CD4-positive, CD25-positive, alpha-beta regulatory T cell (primary cell): ENCODE data around the gene SPTB. TPM values are rescaled to one million over a fixed set of nuclear protein-coding genes. Genes with fewer than 3 reads are reported as not detected.
"Not testable (repeated sequence)": the region's sequence is repeated elsewhere in the genome, so short reads cannot be mapped to it uniquely, and the experiment has no call there.

Experiments
- ATAC-seq, 2 donors: fragments of 150-1000 bp; cut with Tn5 transposase; one replicate each; pipeline ENCODE4 v1.10.0; 2021; ENCODE audit warnings: low read depth in 2 of 2, moderate number of reproducible peaks in 2 of 2, moderate library complexity in 1 of 2
- DNase-seq, 3 donors: peaks; one replicate each; pipeline versions ENCODE4 v3.0.0 to v3.0.0-alpha.2; 2012 to 2022; ENCODE audit warnings: mixed read lengths in 1 of 3
- H3K27ac ChIP-seq: one replicate; pipeline ENCODE4 v1.7.0; 2013; ENCODE audit warnings: mild to moderate bottlenecking, low read length; ENCODE audit not compliant: insufficient read depth, poor library complexity, severe bottlenecking
- H3K27me3 ChIP-seq: one replicate; pipeline ENCODE4 v1.7.0; 2013; ENCODE audit warnings: low read length; ENCODE audit not compliant: control insufficient read depth, insufficient read depth
- H3K36me3 ChIP-seq: one replicate; pipeline ENCODE4 v1.7.0; 2013; ENCODE audit warnings: mild to moderate bottlenecking, low read length, moderate library complexity; ENCODE audit not compliant: control insufficient read depth, insufficient read depth
- H3K4me1 ChIP-seq: 2 replicates; pipeline ENCODE4 v1.7.0; 2013; ENCODE audit warnings: mild to moderate bottlenecking, low read length; ENCODE audit not compliant: insufficient read depth, control insufficient read depth, poor library complexity, severe bottlenecking
- H3K4me3 ChIP-seq: one replicate; pipeline ENCODE4 v1.7.0; 2013; ENCODE audit warnings: low read depth, mild to moderate bottlenecking, low read length, moderate library complexity
- H3K9me3 ChIP-seq, 2 experiments: 1 replicate in 1 of 2; 2 replicates in 1 of 2; pipeline ENCODE4 v1.7.0; 2013; ENCODE audit warnings: low read length in 2 of 2, mild to moderate bottlenecking in 1 of 2, moderate library complexity in 1 of 2; ENCODE audit not compliant: control insufficient read depth in 2 of 2
- H3K27ac Mint-ChIP-seq, 3 donors: one replicate each; pipeline ENCODE4 v1.8.0; 2020 to 2022; ENCODE audit warnings: mild to moderate bottlenecking in 3 of 3, mixed read lengths in 3 of 3, moderate library complexity in 2 of 3
- H3K27me3 Mint-ChIP-seq: one replicate; pipeline ENCODE4 v1.8.0; 2022; ENCODE audit warnings: mild to moderate bottlenecking, mixed read lengths
- H3K36me3 Mint-ChIP-seq: one replicate; pipeline ENCODE4 v1.8.0; 2020; ENCODE audit warnings: mixed read lengths
- H3K4me1 Mint-ChIP-seq, 4 donors: one replicate each; pipeline ENCODE4 v1.8.0; 2020 to 2022; ENCODE audit warnings: mixed read lengths in 4 of 4, mild to moderate bottlenecking in 1 of 4
- H3K4me3 Mint-ChIP-seq, 4 donors: one replicate each; pipeline ENCODE4 v1.8.0; 2020 to 2022; ENCODE audit warnings: mild to moderate bottlenecking in 4 of 4, mixed read lengths in 4 of 4, moderate library complexity in 3 of 4
- H3K9me3 Mint-ChIP-seq, 7 donors: one replicate each; pipeline ENCODE4 v1.8.0; 2020 to 2022; ENCODE audit warnings: mixed read lengths in 7 of 7, mild to moderate bottlenecking in 3 of 7, moderate library complexity in 2 of 7
- polyA plus RNA-seq, 4 donors: library from polyadenylated mRNA; unstranded; fragments of 300-500 nt; fragmentation: Illumina TruSeq; gene quantifications; one replicate each; pipeline ENCODE4 v1.2.3, GENCODE V29; 2021
- total RNA-seq: library from RNA; stranded (reverse); gene quantifications from one replicate; pipeline ENCODE4 v1.2.3, GENCODE V29; 2022

SPTB gene
- total and polyA plus RNA-seq, 5 donors from 2014 or later: 0.11 to 0.91 (median 0.24) TPM; not detected in 1

GRCh38 chr14:64919618-64920017, 39.9 kb upstream of the SPTB start:
- no peaks in the 10 kb centered on the region for H3K9me3 Mint-ChIP-seq
- Histone ChIP-seq H3K4me3 (no peak overlapping the region), H3K27ac (no peak overlapping the region), H3K9me3 (no peaks in the 10 kb centered on the region), H3K4me1 (peaks cover 59% of the 10 kb centered on the region), H3K27me3 (no peaks in the 10 kb centered on the region), H3K36me3 (peaks cover 19% of the 10 kb centered on the region)
- peaks cover 39% of the 10 kb centered on the region for H3K36me3 Mint-ChIP-seq
- ATAC-seq (no peak), DNase-seq (no peak)
- peak overlapping the region; percentile 17 to 36 (median 26) for H3K4me3 Mint-ChIP-seq
- peak overlapping the region in 2 of 3 donors; percentile 27 to 91 for H3K27ac Mint-ChIP-seq
- H3K4me1 Mint-ChIP-seq: peaks cover 49 to 88% (median 78%) of the 10 kb centered on the region in 4 donors
- H3K27me3 Mint-ChIP-seq: peaks cover 5% of the 10 kb centered on the region

- H3K27me3 ChIP-seq: no peaks in the 10 kb centered on the region
- Mint-ChIP-seq H3K4me1 (peaks cover 47 to 85% (median 75%) of the 10 kb centered on the region in 4 donors), H3K27me3 (peaks cover 7% of the 10 kb centered on the region), H3K4me3 (peak overlapping the region in 3 of 4 donors; percentile 23 to 91 (median 38)), H3K27ac (peak overlapping the region in 1 of 3 donors; percentile 27), H3K9me3 (no peaks in the 10 kb centered on the region), H3K36me3 (peaks cover 36% of the 10 kb centered on the region)
- peaks cover 55% of the 10 kb centered on the region for H3K4me1 ChIP-seq
- ATAC-seq (no peak), DNase-seq (no peak)
- H3K27ac ChIP-seq: no peak overlapping the region
- H3K9me3 ChIP-seq: no peaks in the 10 kb centered on the region
- peaks cover 15% of the 10 kb centered on the region for H3K36me3 ChIP-seq
- peak overlapping the region; percentile 33 for H3K4me3 ChIP-seq
Measured at GRCh38 chr14:64919215-64919614, 39.5 kb upstream of the SPTB start.

- Mint-ChIP-seq H3K9me3 (no peaks in the 10 kb centered on the region), H3K36me3 (peaks cover 32% of the 10 kb centered on the region), H3K27me3 (peaks cover 16% of the 10 kb centered on the region), H3K4me3 (peak overlapping the region; percentile 16 to 91 (median 44)), H3K27ac (peak overlapping the region in 1 of 3 donors; percentile 8), H3K4me1 (peaks cover 49 to 86% (median 76%) of the 10 kb centered on the region in 4 donors)
- Histone ChIP-seq H3K9me3 (no peaks in the 10 kb centered on the region), H3K36me3 (peaks cover 10% of the 10 kb centered on the region), H3K27ac (no peak overlapping the region), H3K4me3 (peak overlapping the region; percentile 9), H3K27me3 (no peaks in the 10 kb centered on the region), H3K4me1 (peaks cover 53% of the 10 kb centered on the region)
- ATAC-seq: no peak
- no peak for DNase-seq
Measured at GRCh38 chr14:64918216-64918615, 38.5 kb upstream of the SPTB start.

GRCh38 chr14:64915797-64916196, 36.1 kb upstream of the SPTB start:
- H3K36me3 Mint-ChIP-seq: peaks cover 23% of the 10 kb centered on the region
- H3K4me1 Mint-ChIP-seq: peaks cover 43 to 76% (median 63%) of the 10 kb centered on the region in 4 donors

GRCh38 chr14:64915029-64915424, 35.3 kb upstream of the SPTB start:
- H3K4me3 Mint-ChIP-seq: peak overlapping the region; percentile 91 to 96 (median 94)
- peaks cover 35 to 68% (median 56%) of the 10 kb centered on the region in 4 donors for H3K4me1 Mint-ChIP-seq
- H3K36me3 Mint-ChIP-seq: peaks cover 16% of the 10 kb centered on the region
- no peaks in the 10 kb centered on the region for H3K9me3 ChIP-seq
- no peaks in the 10 kb centered on the region for H3K9me3 Mint-ChIP-seq
- peak overlapping the region; percentile 96 to 98 (median 97) for H3K27ac Mint-ChIP-seq
- peaks cover 43% of the 10 kb centered on the region for H3K4me1 ChIP-seq
- peak overlapping the region; percentile 99 for H3K27ac ChIP-seq
- peak overlapping the region; percentile 99 for H3K4me3 ChIP-seq
- peak in 1 of 2 donors; percentile 1 for ATAC-seq
- peaks cover 16% of the 10 kb centered on the region for H3K27me3 Mint-ChIP-seq
- no peak for DNase-seq
- peaks cover 4% of the 10 kb centered on the region for H3K36me3 ChIP-seq
- no peaks in the 10 kb centered on the region for H3K27me3 ChIP-seq

More at GRCh38 chr14:64915797-64916196, 36.1 kb upstream of the SPTB start:
- Histone ChIP-seq H3K27ac (peak overlapping the region; percentile 99), H3K27me3 (no peaks in the 10 kb centered on the region), H3K36me3 (peaks cover 7% of the 10 kb centered on the region), H3K4me3 (peak overlapping the region; percentile 99), H3K9me3 (no peaks in the 10 kb centered on the region), H3K4me1 (peaks cover 43% of the 10 kb centered on the region)
- H3K4me3 Mint-ChIP-seq: peak overlapping the region; percentile 91 to 96 (median 94)
- peak overlapping the region; percentile 96 to 98 (median 97) for H3K27ac Mint-ChIP-seq
- peaks cover 16% of the 10 kb centered on the region for H3K27me3 Mint-ChIP-seq
- ATAC-seq: no peak
- no peaks in the 10 kb centered on the region for H3K9me3 Mint-ChIP-seq
- no peak for DNase-seq

GRCh38 chr14:64914237-64915028, 34.7 kb upstream of the SPTB start, which contains the start of gene CHURC1:
TSS of gene CHURC1 (plus strand) at chr14:64914455. CDS start at chr14:64914496, 41 bp downstream.
- peaks cover 15% of the 10 kb centered on the region for H3K36me3 Mint-ChIP-seq
- Histone ChIP-seq H3K4me3 (peak within 1 kb of the TSS; percentile 99), H3K36me3 (peaks cover 4% of the 10 kb centered on the region), H3K4me1 (peaks cover 43% of the 10 kb centered on the region), H3K27me3 (peaks cover 2% of the 10 kb centered on the region), H3K27ac (peak within 1 kb of the TSS; percentile 99), H3K9me3 (no peaks in the 10 kb centered on the region)
- H3K27me3 Mint-ChIP-seq: peaks cover 16% of the 10 kb centered on the region
- H3K9me3 Mint-ChIP-seq: no peaks in the 10 kb centered on the region
- H3K27ac Mint-ChIP-seq: peak within 1 kb of the TSS; percentile 96 to 98 (median 97)
- DNase-seq: peak; percentile 93 to 98 (median 97)
- ATAC-seq: peak; percentile 96 to 98
- H3K4me3 Mint-ChIP-seq: peak within 1 kb of the TSS; percentile 91 to 96 (median 94)
- peaks cover 33 to 63% (median 50%) of the 10 kb centered on the region in 4 donors for H3K4me1 Mint-ChIP-seq

GRCh38 chr14:64913477-64913876, 33.8 kb upstream of the SPTB start:
- not testable (repeated sequence) for H3K36me3 ChIP-seq, H3K9me3 ChIP-seq, H3K9me3 Mint-ChIP-seq, H3K27me3 ChIP-seq, ATAC-seq, DNase-seq
- Histone ChIP-seq H3K4me3 (peak overlapping the region; percentile 99), H3K4me1 (peaks cover 36% of the 10 kb centered on the region), H3K27ac (peak overlapping the region; percentile 99)
- peaks cover 33 to 55% (median 44%) of the 10 kb centered on the region in 4 donors for H3K4me1 Mint-ChIP-seq
- H3K36me3 Mint-ChIP-seq: peaks cover 12% of the 10 kb centered on the region
- peak overlapping the region; percentile 96 to 98 (median 97) for H3K27ac Mint-ChIP-seq
- H3K4me3 Mint-ChIP-seq: peak overlapping the region; percentile 91 to 96 (median 94)
- peaks cover 19% of the 10 kb centered on the region for H3K27me3 Mint-ChIP-seq
